Progenitor cell of endocrine pancreas (in vitro differentiated cells): ENCODE measurements around the gene ZNF343. TPM values are rescaled to one million over a fixed set of nuclear protein-coding genes. Genes with fewer than 3 reads are reported as not detected.

Experiments used
- DNase-seq: peaks from one replicate; pipeline ENCODE4 v3.0.0; 2021; ENCODE audit warnings: low spot score; ENCODE audit not compliant: unreplicated experiment
- H3K27ac Mint-ChIP-seq: 2 replicates; pipeline ENCODE4 v1.8.0; 2021; ENCODE audit warnings: mild to moderate bottlenecking, moderate library complexity, mixed read lengths
- H3K27me3 Mint-ChIP-seq: 2 replicates; pipeline ENCODE4 v1.8.0; 2021; ENCODE audit warnings: mixed read lengths
- H3K36me3 Mint-ChIP-seq: 2 replicates; pipeline ENCODE4 v1.8.0; 2022; ENCODE audit warnings: mixed read lengths; ENCODE audit not compliant: insufficient read depth
- H3K4me1 Mint-ChIP-seq: 2 replicates; pipeline ENCODE4 v1.8.0; 2021; ENCODE audit warnings: low read depth, mixed read lengths
- H3K4me3 Mint-ChIP-seq: 2 replicates; pipeline ENCODE4 v1.8.0; 2021; ENCODE audit warnings: low read depth, mild to moderate bottlenecking, moderate library complexity, mixed read lengths
- H3K9me3 Mint-ChIP-seq: 2 replicates; pipeline ENCODE4 v1.8.0; 2021; ENCODE audit warnings: low read depth, mixed read lengths
- total RNA-seq: library from RNA; stranded (reverse); gene quantifications from 2 replicates; pipeline ENCODE4 v1.2.1, GENCODE V29; 2021
- TF ChIP-seq, protein P1 (sequence below): fragments of 200-600 bp; sonication (generic); IDR thresholded peaks from one replicate; pipeline ENCODE4 v1.5.0; 2021; ENCODE audit warnings: antibody characterized with exemption, mild to moderate bottlenecking; ENCODE audit not compliant: unreplicated experiment

The ZNF343 gene
- total RNA-seq, 1 donor from 2014 or later = 13.1 TPM

DNA sequence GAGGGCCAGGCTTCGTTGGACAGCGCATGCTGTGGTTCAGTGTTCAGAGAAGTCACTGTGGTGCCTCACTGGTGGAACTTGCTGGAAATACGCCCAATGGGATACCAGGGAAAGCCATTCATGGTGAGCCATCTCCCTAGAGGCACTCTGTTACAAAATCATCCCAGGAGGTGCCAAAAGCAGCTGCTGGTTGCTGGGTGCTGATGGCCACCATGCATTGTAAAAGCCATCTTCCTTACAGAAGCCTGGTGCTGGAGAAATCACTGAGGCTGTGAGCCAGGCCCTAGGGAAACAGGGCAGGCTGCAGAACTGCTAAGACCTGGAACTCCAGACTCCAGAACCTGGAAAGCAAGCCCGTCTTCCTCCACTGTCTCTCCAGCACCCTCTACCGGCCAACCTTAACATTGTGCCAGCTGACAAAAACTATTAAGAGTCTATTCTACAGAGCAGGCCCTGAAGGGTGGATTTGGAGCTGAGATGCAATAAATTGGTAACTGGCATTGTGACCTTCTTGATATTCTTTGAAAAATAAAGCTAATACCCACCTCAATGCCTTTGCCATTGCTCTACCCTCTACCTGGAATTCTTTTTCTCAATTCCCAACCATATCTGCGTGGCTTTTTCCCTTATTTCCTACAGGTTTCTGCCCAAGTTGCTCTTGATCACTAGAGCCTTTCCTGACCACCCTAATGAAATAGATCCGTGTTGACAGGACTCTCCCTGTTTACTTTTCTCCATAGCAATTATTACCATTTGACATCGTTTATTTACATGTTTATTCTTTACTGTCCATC, 56.6 kb downstream of the ZNF343 start:
- Mint-ChIP-seq H3K9me3 (no peaks in the 10 kb centered on the region), H3K27ac (no peak overlapping the region), H3K27me3 (peaks cover 4% of the 10 kb centered on the region), H3K4me1 (no peaks in the 10 kb centered on the region), H3K4me3 (no peak overlapping the region), H3K36me3 (no peaks in the 10 kb centered on the region)
- DNase-seq = peak; percentile 70
- TF ChIP-seq, protein P1, sequence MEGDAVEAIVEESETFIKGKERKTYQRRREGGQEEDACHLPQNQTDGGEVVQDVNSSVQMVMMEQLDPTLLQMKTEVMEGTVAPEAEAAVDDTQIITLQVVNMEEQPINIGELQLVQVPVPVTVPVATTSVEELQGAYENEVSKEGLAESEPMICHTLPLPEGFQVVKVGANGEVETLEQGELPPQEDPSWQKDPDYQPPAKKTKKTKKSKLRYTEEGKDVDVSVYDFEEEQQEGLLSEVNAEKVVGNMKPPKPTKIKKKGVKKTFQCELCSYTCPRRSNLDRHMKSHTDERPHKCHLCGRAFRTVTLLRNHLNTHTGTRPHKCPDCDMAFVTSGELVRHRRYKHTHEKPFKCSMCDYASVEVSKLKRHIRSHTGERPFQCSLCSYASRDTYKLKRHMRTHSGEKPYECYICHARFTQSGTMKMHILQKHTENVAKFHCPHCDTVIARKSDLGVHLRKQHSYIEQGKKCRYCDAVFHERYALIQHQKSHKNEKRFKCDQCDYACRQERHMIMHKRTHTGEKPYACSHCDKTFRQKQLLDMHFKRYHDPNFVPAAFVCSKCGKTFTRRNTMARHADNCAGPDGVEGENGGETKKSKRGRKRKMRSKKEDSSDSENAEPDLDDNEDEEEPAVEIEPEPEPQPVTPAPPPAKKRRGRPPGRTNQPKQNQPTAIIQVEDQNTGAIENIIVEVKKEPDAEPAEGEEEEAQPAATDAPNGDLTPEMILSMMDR = peak; percentile 85

DNA sequence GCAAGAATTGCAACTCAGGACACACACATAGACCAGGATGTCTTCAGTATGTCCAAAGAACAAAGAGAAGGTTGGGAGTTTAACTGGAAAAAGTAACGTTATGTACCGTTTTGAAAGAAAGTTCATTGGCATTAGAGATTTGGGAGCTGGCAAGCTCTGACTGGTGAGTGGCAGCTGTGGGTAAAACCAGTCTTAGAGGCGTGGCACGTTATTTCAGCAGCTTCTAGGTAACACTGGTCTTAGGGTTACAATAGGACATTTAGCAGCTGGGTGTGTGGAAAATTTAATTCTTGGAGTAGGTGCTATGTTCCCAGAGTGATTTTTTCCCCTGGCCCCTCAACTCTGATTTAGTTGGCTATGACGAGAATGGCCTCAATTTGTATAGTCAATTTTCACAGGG, 57.3 kb downstream of the ZNF343 start:
- Mint-ChIP-seq H3K4me1 (peaks cover 2% of the 10 kb centered on the region), H3K27ac (no peak overlapping the region), H3K36me3 (no peaks in the 10 kb centered on the region), H3K9me3 (no peaks in the 10 kb centered on the region), H3K27me3 (peaks cover 4% of the 10 kb centered on the region), H3K4me3 (no peak overlapping the region)
- DNase-seq = no peak
- TF ChIP-seq, protein P1 = no peak

DNA sequence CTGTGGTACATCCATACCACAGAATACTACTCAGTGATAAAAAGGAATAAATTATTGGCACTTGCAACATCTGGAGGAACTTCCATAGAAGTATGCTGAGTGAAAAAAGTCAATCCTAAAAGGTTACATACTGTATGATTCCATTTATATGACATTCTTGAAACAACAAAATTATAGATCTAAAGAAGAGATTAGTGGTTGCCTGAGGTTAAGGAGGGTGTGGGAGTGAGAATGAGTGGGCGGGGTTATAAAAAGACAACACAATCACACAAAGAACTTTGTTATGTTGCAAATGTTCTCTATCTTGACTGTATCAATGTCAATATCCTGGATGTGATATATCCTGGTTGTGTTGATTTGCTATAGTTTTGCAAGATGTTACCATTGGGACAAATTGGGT, 59.3 kb downstream of the ZNF343 start:
- no peak for DNase-seq
- Mint-ChIP-seq H3K9me3 (no peaks in the 10 kb centered on the region), H3K36me3 (no peaks in the 10 kb centered on the region), H3K4me3 (no peak overlapping the region), H3K4me1 (peaks cover 2% of the 10 kb centered on the region), H3K27me3 (peaks cover 4% of the 10 kb centered on the region), H3K27ac (no peak overlapping the region)
- TF ChIP-seq, protein P1 = no peak

DNA sequence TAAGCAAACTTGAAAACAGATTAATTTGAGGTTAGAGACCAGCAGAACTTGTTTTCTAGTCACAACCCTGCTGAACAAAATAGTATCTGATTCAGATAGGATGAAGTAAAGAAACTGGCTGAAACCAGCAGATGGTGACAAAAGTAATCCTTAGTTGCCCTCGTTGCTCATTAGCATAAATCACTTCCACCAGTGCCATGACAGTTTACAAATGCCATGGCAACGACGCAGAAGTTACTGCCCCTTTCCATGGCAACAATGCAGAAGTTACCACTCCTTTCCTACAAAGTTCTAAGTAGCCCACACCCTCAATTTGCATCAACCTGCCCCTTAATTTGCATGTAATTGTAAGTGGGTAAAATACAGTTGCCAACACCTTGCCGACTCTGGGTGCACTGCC, 61.9 kb downstream of the ZNF343 start:
- Mint-ChIP-seq H3K27ac (no peak overlapping the region), H3K4me3 (no peak overlapping the region), H3K4me1 (peaks cover 2% of the 10 kb centered on the region), H3K27me3 (peaks cover 4% of the 10 kb centered on the region), H3K9me3 (no peaks in the 10 kb centered on the region), H3K36me3 (no peaks in the 10 kb centered on the region)
- no peak for DNase-seq
- TF ChIP-seq, protein P1 = no peak

Other genes with a start within 250 kb of the ZNF343 start
- 0.22 and 0.44 TPM in 2 replicates for gene TGM3, start 212.9 kb downstream of the ZNF343 start, total RNA-seq
- gene TGM6, start 128.0 kb downstream of the ZNF343 start, total RNA-seq = not detected in 2 replicates
- 169 and 180 TPM in 2 replicates for gene SNRPB, start 38.1 kb downstream of the ZNF343 start, total RNA-seq
- gene TMC2, start 27.7 kb upstream of the ZNF343 start, total RNA-seq = not detected in 2 replicates
- gene NOP56, start 143.7 kb upstream of the ZNF343 start, total RNA-seq = 271 and 282 TPM in 2 replicates
- gene IDH3B, start 155.3 kb upstream of the ZNF343 start, total RNA-seq = 98.9 and 108 TPM in 2 replicates
- 63.8 and 64.9 TPM in 2 replicates for gene EBF4, start 183.9 kb upstream of the ZNF343 start, total RNA-seq